A549 (cell line): ENCODE measurements around the gene EYA3. TPM values are rescaled to one million over a fixed set of nuclear protein-coding genes. Genes with fewer than 3 reads are reported as not detected.

Experiments used
- ATAC-seq, 2 experiments: fragments of 200-7000 bp in 1 of 2; fragments of >200 bp in 1 of 2; cut with Nextera tagmentation in 1 of 2; cut with Tn5 transposase in 1 of 2; 3 replicates each; pipeline versions ENCODE4 v1.8.0 to v1.9.1; 2018 to 2020; ENCODE audit warnings: mild to moderate bottlenecking in 1 of 2, moderate library complexity in 1 of 2
- CTCF ChIA-PET: fragments of 300-600 bp; sonication (Branson Sonifier 250); formaldehyde crosslinking; extraction: SDS; loops from one replicate; lab custom pipeline; 2021; ENCODE audit warnings: antibody characterized with exemption, inconsistent platforms; lab: Yijun Ruan, JAX
- POLR2A ChIA-PET: fragments of 350-600 bp; formaldehyde crosslinking; extraction: SDS; loops from one replicate; lab custom pipeline; 2021; ENCODE audit warnings: antibody characterized with exemption, inconsistent platforms; lab: Yijun Ruan, JAX
- DNase-seq, 2 experiments: peaks; one replicate each; pipeline versions ENCODE4 v3.0.0 to v3.0.0-alpha.2; 2011 to 2016; ENCODE audit warnings: low read depth in 1 of 2, low spot score in 1 of 2
- FAIRE-seq: peaks from 2 replicates; lab custom pipeline; 2011; peaks lifted over from hg19 to GRCh38; lab: Jason Lieb, UNC
- H3K27ac ChIP-seq, 2 experiments: fragments of >200 bp; sonication (Bioruptor Twin); formaldehyde crosslinking; 3 replicates each; pipeline ENCODE4 v1.5.1; 2016 to 2017
- H3K4me1 ChIP-seq: fragments of >200 bp; sonication (Bioruptor Twin); formaldehyde crosslinking; 3 replicates; pipeline ENCODE4 v1.6.1; 2016
- H3K4me2 ChIP-seq: fragments of >200 bp; sonication (Bioruptor Twin); formaldehyde crosslinking; 3 replicates; pipeline ENCODE4 v1.6.1; 2016
- H3K4me3 ChIP-seq: fragments of >200 bp; sonication (Bioruptor Twin); formaldehyde crosslinking; 3 replicates; pipeline ENCODE4 v1.5.1; 2016
- H3K9me3 ChIP-seq: fragments of >200 bp; sonication (Bioruptor Twin); formaldehyde crosslinking; 3 replicates; pipeline ENCODE4 v1.6.1; 2016
- BCL3 ChIP-seq: fragments of >200 bp; sonication (Bioruptor Twin); formaldehyde crosslinking; IDR thresholded peaks from 3 replicates; pipeline ENCODE4 v1.6.1; 2016
- CBX8 ChIP-seq: fragments of 200-600 bp; sonication (generic); IDR thresholded peaks from 2 replicates; pipeline ENCODE4 v1.6.1; 2016
- CTCF ChIP-seq: fragments of >200 bp; sonication (Bioruptor Twin); formaldehyde crosslinking; IDR thresholded peaks from 3 replicates; pipeline ENCODE4 v1.5.1; 2016
- FOSL2 ChIP-seq, 2 experiments: fragments of 450-650 bp in 1 of 2; fragments of >200 bp in 1 of 2; sonication (Bioruptor Twin) in 1 of 2; formaldehyde crosslinking; IDR thresholded peaks; 2 replicates each; pipeline versions ENCODE4 v1.5.0 to v1.6.1; 2016 to 2020; ENCODE audit warnings: mild to moderate bottlenecking in 1 of 2, moderate library complexity in 1 of 2
- FOXS1 ChIP-seq: fragments of 250-450 bp; sonication (Bioruptor Pico); IDR thresholded peaks from 2 replicates; pipeline ENCODE4 v1.5.0; 2020; ENCODE audit warnings: mild to moderate bottlenecking, moderate library complexity
- GATA3 ChIP-seq: IDR thresholded peaks from 2 replicates; pipeline ENCODE4 v1.6.1; 2012; ENCODE audit warnings: borderline replicate concordance
- HES2 ChIP-seq: fragments of >200 bp; sonication (Bioruptor Twin); formaldehyde crosslinking; IDR thresholded peaks from 2 replicates; pipeline ENCODE4 v1.6.1; 2016
- HMGXB4 ChIP-seq: fragments of 250-450 bp; sonication (Bioruptor Pico); IDR thresholded peaks from 2 replicates; pipeline ENCODE4 v1.5.0; 2021; ENCODE audit warnings: mild to moderate bottlenecking, moderate library complexity, borderline replicate concordance
- HOXA7 ChIP-seq: fragments of 250-450 bp; sonication (Bioruptor Pico); IDR thresholded peaks from 2 replicates; pipeline ENCODE4 v1.5.0; 2020; ENCODE audit warnings: mild to moderate bottlenecking, moderate library complexity
- HOXB5 ChIP-seq: fragments of 250-450 bp; sonication (Bioruptor Pico); IDR thresholded peaks from 2 replicates; pipeline ENCODE4 v1.5.0; 2020; ENCODE audit warnings: mild to moderate bottlenecking, moderate library complexity
- KDM1A ChIP-seq: fragments of 200-600 bp; sonication (generic); IDR thresholded peaks from 2 replicates; pipeline ENCODE4 v1.6.1; 2016; ENCODE audit warnings: low read depth, mild to moderate bottlenecking
- KDM5A ChIP-seq: fragments of 200-600 bp; sonication (generic); IDR thresholded peaks from 2 replicates; pipeline ENCODE4 v1.6.1; 2016; ENCODE audit warnings: antibody characterized with exemption, mild to moderate bottlenecking
- MAFK ChIP-seq: fragments of 450-650 bp; IDR thresholded peaks from 2 replicates; pipeline ENCODE4 v1.6.1; 2014; ENCODE audit not compliant: partially characterized antibody
- MAX ChIP-seq: IDR thresholded peaks from 2 replicates; pipeline ENCODE4 v1.6.1; 2012
- MAZ ChIP-seq: fragments of 150-350 bp; IDR thresholded peaks from 2 replicates; pipeline ENCODE4 v1.6.1; 2014; ENCODE audit warnings: antibody characterized with exemption, low read depth, low read length, borderline replicate concordance
- MYC ChIP-seq: IDR thresholded peaks from 2 replicates; pipeline ENCODE4 v1.6.1; 2012; ENCODE audit warnings: mild to moderate bottlenecking, inconsistent platforms, low read length, improper control_type of control experiment, borderline replicate concordance
- NR3C1 ChIP-seq: fragments of >200 bp; sonication (Bioruptor Twin); formaldehyde crosslinking; IDR thresholded peaks from 3 replicates; pipeline ENCODE4 v1.6.1; 2017
- RAD21 ChIP-seq, 2 experiments: fragments of >200 bp in 1 of 2; sonication (Bioruptor Twin) in 1 of 2; formaldehyde crosslinking in 1 of 2; IDR thresholded peaks in 1 of 2; conservative IDR thresholded peaks in 1 of 2; 2 replicates in 1 of 2; 3 replicates in 1 of 2; pipeline ENCODE4 v1.6.1; 2012 to 2018; ENCODE audit warnings: inconsistent platforms in 1 of 2
- RNF2 ChIP-seq: fragments of 200-600 bp; sonication (generic); IDR thresholded peaks from 2 replicates; pipeline ENCODE4 v1.6.1; 2016; ENCODE audit warnings: low read depth, mild to moderate bottlenecking, antibody characterized with exemption, moderate library complexity, borderline replicate concordance
- WGBS: methylation state at CpG from one replicate; pipeline ENCODE4 v1.1.6; 2017; ENCODE audit errors: missing lambda C conversion rate; 5-methylcytosine and 5-hydroxymethylcytosine counted together
- polyA plus RNA-seq, 4 experiments: library from polyadenylated mRNA; depleted of rRNA in 3 of 4; stranded (reverse); fragments of >200 nt; fragmentation: RNase III in 1 of 4; extraction: RNeasy Plus Mini Kit Qiagen cat#74134 plus additional on column Dnase treatment in 1 of 4; gene quantifications; 2 replicates in 3 of 4; 3 replicates in 1 of 4; pipeline ENCODE4 v1.2.3, GENCODE V29; 2011 to 2017

Gene EYA3
- polyA plus RNA-seq, 2 of the 4 experiments (the other 2 are of a cell fraction) = 5.7 to 9.3 TPM

- ATAC-seq (peak; percentile 84 to 92), FAIRE-seq (no peak), DNase-seq (peak in 1 of 2 experiments; percentile 67)
- CTCF ChIA-PET = interaction anchor here (1.0 to 5.2 kb wide), 4 partner anchors 9 to 107 kb away, joined by 3 to 22 read pairs (median 3); no protein-coding TSS in a partner anchor
- Histone ChIP-seq H3K9me3 (no peaks in the 10 kb centered on the region), H3K27ac (peak overlapping the region in 1 of 2 experiments; percentile 55; a peak in 1 of 6 replicates), H3K4me1 (0 out of 3 replicates have a peak, but pooled peaks cover 7% of the 10 kb centered on the region), H3K4me2 (peak overlapping the region; percentile 57), H3K4me3 (no peak overlapping the region)
- 57% methylated on average over 11 of the region's 11 CpGs for WGBS
- POLR2A ChIA-PET = interaction anchor here (0.5 to 1.2 kb wide), 2 partner anchors 16 to 36 kb away, joined by 3 read pairs; partner anchors contain the start of gene EYA3
- TF ChIP-seq MAX (no peak), HOXA7 (CRISPR knock-in tag) (no peak), MYC (no peak), FOSL2 (IDR thresholded peaks at IDR 0.05) (no peak), FOSL2 (CRISPR knock-in tag; IDR thresholded peaks at IDR 0.05) (0 out of 2 replicates have a peak, but pooled peaks have one; percentile 5), HMGXB4 (CRISPR knock-in tag) (no peak), GATA3 (no peak), BCL3 (no peak), CTCF (no peak)
These were observed 16.6 kb upstream of the EYA3 start for GRCh38 chr1:28104866-28105467.

GRCh38 chr1:28102189-28102588 lies 13.8 kb upstream of the EYA3 start:
- ChIA-PET POLR2A (no interaction called here), CTCF (interaction anchor here (1.8 to 3.6 kb wide), 2 partner anchors 11 to 107 kb away, joined by 7 to 25 read pairs; no protein-coding TSS in a partner anchor)
- TF ChIP-seq RAD21 (conservative IDR thresholded peaks at IDR 0.05 in 1 of 2, IDR thresholded peaks at IDR 0.05 in 1 of 2) = no peak
- no peak for TF ChIP-seq HOXB5 (CRISPR knock-in tag)
- no peak for TF ChIP-seq MAX
- TF ChIP-seq MAZ = no peak
- no peak for TF ChIP-seq HES2
- no peak for TF ChIP-seq NR3C1
- no peak for TF ChIP-seq KDM1A
- TF ChIP-seq CBX8 = no peak
- TF ChIP-seq BCL3 = no peak
- no peak for TF ChIP-seq KDM5A
- no peak for TF ChIP-seq RNF2
- TF ChIP-seq FOXS1 (CRISPR knock-in tag) = no peak
- no peak for TF ChIP-seq MAFK
- Histone ChIP-seq H3K27ac (no peak overlapping the region), H3K4me1 (peaks cover 12% of the 10 kb centered on the region), H3K4me3 (no peak overlapping the region), H3K4me2 (no peak overlapping the region), H3K9me3 (no peaks in the 10 kb centered on the region)
- FAIRE-seq = no peak
- WGBS = 91% methylated on average over 1 of the region's 1 CpG
- DNase-seq = no peak
- no peak for ATAC-seq
